NCI-H1092 treated with DMSO at 0.1 percent for 48 hours (cell line): ENCODE results near the gene C10orf71.

Experiments
- DNase-seq: peaks from one replicate; lab custom pipeline; 2025; lab: John Stamatoyannopoulos, UW

The C10orf71 gene

DNA sequence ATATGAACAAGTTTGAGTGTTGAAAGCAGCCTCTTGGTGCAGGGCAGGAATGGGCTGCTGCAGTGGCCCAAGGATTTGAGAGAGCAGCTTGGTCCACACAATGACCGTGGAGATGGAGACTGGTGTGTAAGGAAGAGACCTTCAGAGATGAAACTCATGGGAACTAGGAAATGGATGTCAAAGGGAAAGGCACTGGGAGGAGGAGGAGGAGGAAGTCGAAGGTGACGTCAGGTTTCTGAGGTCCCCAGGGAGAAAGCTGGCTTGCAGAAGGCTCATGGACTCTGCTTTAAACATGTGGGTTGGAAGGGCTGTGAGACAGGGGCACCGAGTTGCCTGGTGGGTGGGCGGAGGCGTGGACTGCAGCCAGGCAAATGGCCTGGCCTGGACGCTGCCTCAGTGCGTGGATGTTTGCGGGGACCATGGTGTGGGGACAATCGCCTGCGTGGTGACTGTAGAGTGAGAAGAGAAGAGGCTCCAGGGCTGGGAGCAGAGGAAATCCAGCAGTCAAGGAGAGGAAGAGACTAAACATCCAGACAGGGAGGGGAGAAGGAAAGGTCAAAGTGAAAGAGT is 14.6 kb downstream of the C10orf71 start:
- DNase-seq: no peak

DNA sequence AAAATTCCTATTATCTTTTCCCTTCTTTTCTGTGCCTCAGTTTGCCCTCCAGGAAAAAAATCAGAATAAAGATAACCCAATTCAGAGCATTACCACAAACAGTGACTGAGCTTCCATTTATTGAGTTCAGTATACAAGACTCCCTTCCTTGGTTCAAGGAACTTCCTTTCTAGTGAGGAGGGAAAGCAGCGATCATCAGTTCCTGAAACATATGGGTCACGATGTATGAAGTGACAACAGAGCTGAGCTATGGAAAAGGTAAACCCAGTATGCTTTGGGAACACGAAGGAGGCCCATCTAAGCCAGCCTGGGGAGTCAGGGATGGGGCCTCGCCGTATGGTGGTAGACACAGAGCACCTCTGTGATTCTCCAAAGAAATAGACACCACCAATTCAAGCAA is 15.8 kb downstream of the C10orf71 start:
- DNase-seq: no peak

DNA sequence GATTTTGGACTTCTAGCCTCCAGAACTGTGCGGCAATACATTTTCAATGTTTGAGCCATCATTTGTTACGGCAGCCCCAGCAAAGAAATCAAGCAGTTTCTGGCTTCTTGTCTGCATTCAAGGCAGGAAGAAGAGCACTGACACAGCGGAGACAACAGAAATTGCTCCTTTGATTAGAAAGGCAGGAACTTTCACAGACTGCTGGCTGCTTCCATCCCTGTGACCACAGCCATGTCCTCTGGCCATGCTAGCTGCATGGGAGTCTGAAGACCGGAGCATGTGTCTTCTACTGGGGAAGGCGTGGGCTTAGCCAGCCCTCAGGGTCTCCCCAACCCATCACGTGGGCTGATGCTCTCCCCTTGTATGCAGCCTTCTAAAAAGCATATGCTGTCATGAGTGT is 19.1 kb downstream of the C10orf71 start:
- DNase-seq: no peak

DNA sequence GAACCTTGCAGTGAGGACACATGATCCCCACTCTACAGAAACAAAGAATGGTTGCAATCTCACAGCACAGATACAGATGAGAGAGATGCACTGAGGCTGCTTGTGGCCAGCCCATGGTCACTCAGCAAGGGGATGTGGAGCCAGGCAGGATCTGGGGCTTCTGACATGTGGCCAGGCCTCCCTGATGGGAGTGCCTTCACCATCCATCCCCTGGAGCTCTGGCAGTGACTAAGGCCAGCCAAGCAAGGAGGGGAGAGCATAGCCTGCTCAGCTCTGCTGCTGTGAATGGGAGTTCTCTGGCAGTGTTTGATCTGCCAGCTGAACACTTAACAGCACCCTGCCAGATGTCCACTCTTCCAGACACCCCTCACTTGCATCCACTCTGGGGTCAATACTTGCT is 19.8 kb downstream of the C10orf71 start:
- DNase-seq: no peak

- DNase-seq: no peak
Observed at GRCh38 chr10:49319206-49319605, 20.2 kb downstream of the C10orf71 start.

DNA sequence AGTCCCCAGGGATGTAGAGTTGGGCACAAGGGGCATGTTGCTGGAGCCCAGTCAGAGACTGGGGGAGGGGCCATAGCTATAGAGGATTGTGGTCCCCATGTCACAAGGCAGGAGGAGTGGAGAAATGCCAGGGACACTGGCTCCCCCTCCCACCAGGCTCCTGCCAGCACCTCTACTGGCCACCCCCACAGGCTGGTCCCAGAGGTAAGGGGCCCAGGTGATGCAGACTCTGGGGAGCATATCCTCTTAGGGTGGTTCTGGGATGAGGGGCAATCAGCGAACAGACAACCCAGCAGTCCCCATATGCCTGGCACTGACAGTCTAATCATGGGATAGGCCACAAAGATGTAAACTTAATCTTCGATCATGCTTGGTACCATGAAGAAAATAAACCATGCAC is 21.2 kb downstream of the C10orf71 start:
- no peak for DNase-seq

GRCh38 chr10:49321021-49321420 is 22.1 kb downstream of the C10orf71 start:
- no peak for DNase-seq

GRCh38 chr10:49322371-49323170 is 23.6 kb downstream of the C10orf71 start:
- no peak for DNase-seq

DNA sequence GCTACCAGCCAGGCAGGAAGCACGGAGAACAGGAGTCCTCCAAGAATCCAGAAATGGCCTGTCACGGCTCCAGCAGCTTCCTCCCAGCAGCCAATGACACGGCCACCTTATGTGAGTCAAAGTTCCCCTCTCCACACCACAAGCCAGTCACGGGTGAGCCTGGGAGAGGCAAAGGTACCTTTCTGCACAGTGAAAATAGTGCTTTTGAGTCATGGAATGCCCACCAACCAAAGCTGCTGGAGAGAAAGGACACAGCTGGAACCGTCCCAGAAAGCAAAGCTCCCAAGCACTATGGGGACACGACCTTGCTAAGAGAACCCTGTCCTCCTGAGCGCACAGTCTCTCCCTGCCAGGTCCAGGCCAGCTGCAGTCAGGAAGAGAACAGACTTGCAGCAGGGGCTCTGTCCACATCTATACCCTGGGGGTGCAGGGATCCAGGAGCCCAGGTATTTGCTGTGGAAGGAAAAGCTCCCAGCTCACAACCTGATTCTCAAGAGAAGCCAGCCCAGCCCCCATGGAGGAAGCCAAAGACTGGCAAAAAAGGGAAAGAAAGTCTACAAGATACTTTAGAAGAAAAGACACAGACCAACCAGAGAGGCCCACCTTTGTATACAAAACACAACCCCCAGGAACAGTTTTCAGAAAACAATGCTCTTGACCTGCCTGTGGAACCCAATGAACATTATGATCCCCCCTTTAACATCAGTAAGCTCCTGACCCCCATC is 24.4 kb downstream of the C10orf71 start:
- no peak for DNase-seq

DNA sequence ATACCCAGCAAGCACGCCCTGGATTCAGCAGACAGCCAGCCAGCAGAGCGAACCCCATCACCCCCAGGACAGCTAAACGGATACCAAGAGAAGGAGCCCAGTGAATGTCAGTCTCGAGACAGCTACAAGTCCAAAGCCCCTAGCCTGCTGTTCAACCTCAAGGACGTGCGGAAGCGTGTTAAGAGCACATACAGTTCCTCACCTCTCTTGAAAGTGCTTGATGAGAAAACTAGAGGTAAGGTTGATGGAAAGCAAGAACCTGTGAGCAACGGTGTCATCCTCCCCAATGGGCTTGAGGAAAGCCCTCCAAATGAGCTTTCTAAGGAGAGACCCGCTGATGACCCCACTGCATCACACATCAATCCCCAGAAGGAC is 24.9 kb downstream of the C10orf71 start:
- no peak for DNase-seq

DNA sequence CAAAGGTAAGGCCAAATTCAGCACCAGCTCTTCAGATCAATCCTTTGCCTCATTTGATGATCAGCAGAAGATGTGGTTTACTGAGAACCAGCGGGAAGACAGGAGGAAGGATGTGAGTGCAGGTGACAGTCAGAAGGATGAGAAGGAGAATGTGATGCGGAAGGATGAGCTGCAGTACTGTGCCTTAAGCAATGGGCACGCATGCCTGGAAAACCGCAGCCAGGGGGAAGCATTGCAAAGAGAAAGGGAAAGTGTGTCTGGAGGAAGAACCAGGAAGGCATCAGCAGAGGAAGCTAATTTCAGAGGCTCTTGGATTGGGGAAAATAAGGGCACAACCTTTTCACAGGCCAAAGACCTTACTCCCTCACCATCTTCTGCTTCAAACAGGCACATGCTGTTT is 25.7 kb downstream of the C10orf71 start:
- no peak for DNase-seq

- no peak for DNase-seq
Observed at GRCh38 chr10:49325131-49325915, 26.4 kb downstream of the C10orf71 start.

GRCh38 chr10:49325916-49326783 is 27.2 kb downstream of the C10orf71 start:
- no peak for DNase-seq

- no peak for DNase-seq
Observed at GRCh38 chr10:49327036-49327813, 28.3 kb downstream of the C10orf71 start.

- DNase-seq: peak; percentile 12
Observed at GRCh38 chr10:49328401-49329145, 29.6 kb downstream of the C10orf71 start.

DNA sequence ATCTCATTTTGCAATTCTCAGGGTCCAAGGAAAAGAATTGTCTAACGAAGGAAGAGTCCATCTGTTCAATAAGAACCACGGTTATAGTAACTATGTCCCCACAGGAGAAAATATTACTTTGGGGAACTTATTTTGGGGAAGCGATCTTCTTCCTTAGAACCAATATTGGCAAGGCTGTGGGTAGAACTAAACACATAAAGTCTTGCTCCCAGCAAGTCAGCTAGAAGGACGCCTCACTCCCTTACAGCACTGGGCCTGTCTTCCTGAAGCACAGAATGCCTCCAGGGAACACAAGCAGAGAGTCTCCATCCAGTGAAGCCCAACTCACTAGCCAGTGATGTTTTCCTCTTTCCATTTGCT is 30.2 kb downstream of the C10orf71 start:
- DNase-seq: no peak

- DNase-seq: no peak
Observed at GRCh38 chr10:49330127-49330665, 31.2 kb downstream of the C10orf71 start.

- DNase-seq: no peak
Observed at GRCh38 chr10:49331431-49331830, 32.5 kb downstream of the C10orf71 start.

DNA sequence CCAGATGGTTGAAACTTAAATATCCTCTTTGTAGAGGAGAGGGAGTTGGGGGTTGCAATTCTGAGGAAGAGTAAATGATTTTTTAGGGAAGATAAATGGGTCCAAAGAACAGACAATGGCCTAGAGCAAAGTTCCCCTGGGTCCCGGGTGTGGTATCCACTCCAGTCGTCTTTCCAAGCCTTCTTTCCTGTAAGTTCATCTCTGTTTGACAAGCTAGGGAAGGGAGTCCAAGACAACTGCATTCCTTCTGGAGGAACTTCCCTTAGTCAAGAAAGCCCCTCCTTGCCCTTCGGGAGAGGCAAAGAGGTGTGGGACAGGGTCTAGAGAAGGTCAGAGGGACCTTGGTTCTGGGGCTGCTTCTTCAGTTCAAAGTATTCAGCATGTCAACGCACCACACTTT is 33.4 kb downstream of the C10orf71 start:
- no peak for DNase-seq

DNA sequence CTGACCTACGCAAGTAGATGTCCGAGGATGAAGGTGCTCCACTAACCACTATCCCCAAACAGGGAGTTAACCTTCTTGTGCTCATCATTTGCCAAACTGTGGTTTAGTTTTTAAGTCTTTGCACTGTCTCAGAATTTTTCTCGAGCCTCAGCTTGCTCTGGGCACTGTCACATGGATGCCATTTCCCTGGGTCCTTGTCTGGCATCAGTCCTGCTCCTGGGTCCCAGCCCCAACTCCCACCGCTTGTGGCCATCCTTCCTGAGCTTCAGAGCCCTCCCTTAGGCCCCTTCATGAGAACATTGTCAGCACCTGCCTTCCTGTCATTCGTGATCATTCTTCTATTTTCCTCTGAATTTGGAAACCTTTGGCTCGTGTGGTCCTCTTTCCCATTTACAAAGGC is 33.8 kb downstream of the C10orf71 start:
- DNase-seq: no peak
